Measurements from ENCODE around the gene ATP5F1A.

- TF ChIP-seq POLR2A (IDR thresholded peaks at IDR 0.05), result no peak
- TF ChIP-seq, protein P1, sequence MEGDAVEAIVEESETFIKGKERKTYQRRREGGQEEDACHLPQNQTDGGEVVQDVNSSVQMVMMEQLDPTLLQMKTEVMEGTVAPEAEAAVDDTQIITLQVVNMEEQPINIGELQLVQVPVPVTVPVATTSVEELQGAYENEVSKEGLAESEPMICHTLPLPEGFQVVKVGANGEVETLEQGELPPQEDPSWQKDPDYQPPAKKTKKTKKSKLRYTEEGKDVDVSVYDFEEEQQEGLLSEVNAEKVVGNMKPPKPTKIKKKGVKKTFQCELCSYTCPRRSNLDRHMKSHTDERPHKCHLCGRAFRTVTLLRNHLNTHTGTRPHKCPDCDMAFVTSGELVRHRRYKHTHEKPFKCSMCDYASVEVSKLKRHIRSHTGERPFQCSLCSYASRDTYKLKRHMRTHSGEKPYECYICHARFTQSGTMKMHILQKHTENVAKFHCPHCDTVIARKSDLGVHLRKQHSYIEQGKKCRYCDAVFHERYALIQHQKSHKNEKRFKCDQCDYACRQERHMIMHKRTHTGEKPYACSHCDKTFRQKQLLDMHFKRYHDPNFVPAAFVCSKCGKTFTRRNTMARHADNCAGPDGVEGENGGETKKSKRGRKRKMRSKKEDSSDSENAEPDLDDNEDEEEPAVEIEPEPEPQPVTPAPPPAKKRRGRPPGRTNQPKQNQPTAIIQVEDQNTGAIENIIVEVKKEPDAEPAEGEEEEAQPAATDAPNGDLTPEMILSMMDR (IDR thresholded peaks at IDR 0.05), result no peak
Measured at GRCh38 chr18:46097801-46098615, at the start of gene ATP5F1A.

Measured in lower leg skin (tissue), 3 donors.